A549 treated with AZD2906 at 1 μM for 4 hours (cell line): ENCODE measurements around the gene PRPF38B. TPM values are rescaled to one million over a fixed set of nuclear protein-coding genes. Genes with fewer than 3 reads are reported as not detected.

Source experiments
- total RNA-seq: library from RNA; stranded (reverse); fragments of 200-300 nt; extraction: Qiagen RNA extraction; gene quantifications from 5 replicates; pipeline ENCODE4 v1.2.3, GENCODE V29; 2022

PRPF38B gene
- total RNA-seq: 18.4 to 22.1 TPM (median 19.5 TPM) in 5 replicates

GRCh38 chr1:108691942-108692723 lies at the start of gene PRPF38B:
Gene PRPF38B, plus strand, starts transcription at chr1:108692310. Its CDS starts 282 bp downstream, at chr1:108692592.

GRCh38 chr1:108661030-108661609 lies 31.0 kb upstream of the PRPF38B start, which contains the start of gene HENMT1:
Gene HENMT1, minus strand, starts transcription at chr1:108661093. Its CDS starts 1,209 bp downstream, at chr1:108659884.

GRCh38 chr1:108712606-108713150 lies 20.6 kb downstream of the PRPF38B start, which contains the start of gene FNDC7:
Gene FNDC7, plus strand, starts transcription at chr1:108712908. Its CDS starts 26 bp downstream, at chr1:108712934.

GRCh38 chr1:108746382-108747170 lies 54.5 kb downstream of the PRPF38B start, which contains the start of gene STXBP3:
Gene STXBP3, plus strand, starts transcription at chr1:108746674. Its CDS starts 64 bp downstream, at chr1:108746738.

Other genes starting within 250 kb of the PRPF38B start
- 0.02 TPM in 1 of 5 replicates, not detected in the others for gene NBPF6, start 242.0 kb upstream of the PRPF38B start, total RNA-seq
- gene EEIG2, start 132.2 kb upstream of the PRPF38B start, total RNA-seq: 3.6 to 6.3 TPM (median 4.9 TPM) in 5 replicates
- 3.8 to 4.4 TPM (median 4.0 TPM) in 5 replicates for gene HENMT1, start 31.2 kb upstream of the PRPF38B start, total RNA-seq
- 0.01 to 0.03 TPM in 2 of 5 replicates, not detected in the others for gene FNDC7, start 20.6 kb downstream of the PRPF38B start, total RNA-seq
- 16.2 to 28.0 TPM (median 18.1 TPM) in 5 replicates for gene STXBP3, start 54.4 kb downstream of the PRPF38B start, total RNA-seq
- 1.2 to 2.4 TPM (median 1.5 TPM) in 5 replicates for gene AKNAD1, start 164.8 kb downstream of the PRPF38B start, total RNA-seq
- 19.2 to 27.3 TPM (median 22.2 TPM) in 5 replicates for gene GPSM2, start 184.7 kb downstream of the PRPF38B start, total RNA-seq